K562 (cell line): ENCODE data around the gene CHST13. TPM values are rescaled to one million over a fixed set of nuclear protein-coding genes. Genes with fewer than 3 reads are reported as not detected.

Source experiments
- ATAC-seq: fragments of 200-7000 bp; cut with Tn5 transposase; 3 replicates; pipeline ENCODE4 v1.9.1; 2020; ENCODE audit warnings: moderate library complexity
- BruUV-seq: library from RNA; stranded (reverse); fragments of 400-500 nt; replicated peaks from 2 replicates; lab custom pipeline; 2021; lab: Mats Ljungman, UMichigan
- CTCF ChIA-PET: fragments of 300-600 bp; formaldehyde crosslinking; extraction: SDS; loops from one replicate; lab custom pipeline; 2021; ENCODE audit warnings: low intra/inter-chr PET ratio; lab: Yijun Ruan, JAX
- POLR2A ChIA-PET: fragments of 300-600, 350-650 bp; sonication (Branson Sonifier 250); formaldehyde crosslinking; extraction: SDS; loops from one replicate; lab custom pipeline; 2021; ENCODE audit warnings: antibody characterized with exemption, inconsistent platforms; lab: Yijun Ruan, JAX
- DNase-seq, 4 experiments: peaks; one replicate each; pipeline versions ENCODE4 v3.0.0 to v3.0.0-alpha.2; 2011 to 2018; ENCODE audit warnings: low spot score in 3 of 4, mixed read lengths in 3 of 4; ENCODE audit errors: extremely low read depth in 1 of 4
- FAIRE-seq: peaks from 2 replicates; lab custom pipeline; 2011; peaks lifted over from hg19 to GRCh38; lab: Jason Lieb, UNC
- H2AFZ ChIP-seq: 2 replicates; pipeline ENCODE4 v1.6.0; 2011; ENCODE audit warnings: low read depth, low read length, control low read depth, inconsistent platforms
- H3K27ac ChIP-seq: fragments of 200-600 bp; 3 replicates; pipeline ENCODE4 v1.8.0; 2011; ENCODE audit warnings: low read depth, mild to moderate bottlenecking, control low read depth, inconsistent platforms, low read length, moderate library complexity, mixed read lengths; ENCODE audit errors: extremely low read depth
- H3K27me3 ChIP-seq, 2 experiments: fragments of 300-600 bp in 1 of 2; 2 replicates in 1 of 2; 3 replicates in 1 of 2; pipeline versions ENCODE4 v1.6.0 to v1.8.0; 2011; ENCODE audit warnings: inconsistent platforms in 2 of 2, low read length in 2 of 2, mild to moderate bottlenecking in 1 of 2, mixed read lengths in 1 of 2, moderate library complexity in 1 of 2; ENCODE audit not compliant: control insufficient read depth in 2 of 2, insufficient read depth in 2 of 2
- H3K36me3 ChIP-seq: fragments of 300-600 bp; 3 replicates; pipeline ENCODE4 v1.8.0; 2011; ENCODE audit warnings: mild to moderate bottlenecking, low read length, inconsistent platforms; ENCODE audit not compliant: control insufficient read depth, insufficient read depth
- H3K4me1 ChIP-seq, 2 experiments: fragments of 200-600 bp in 1 of 2; replicated peaks in 1 of 2; 2 replicates in 1 of 2; 3 replicates in 1 of 2; pipeline versions ENCODE4 v1.5.1 to v1.8.0; 2011; ENCODE audit warnings: inconsistent platforms in 2 of 2, low read length in 2 of 2, mild to moderate bottlenecking in 1 of 2, mixed read lengths in 1 of 2, moderate library complexity in 1 of 2; ENCODE audit not compliant: control insufficient read depth in 2 of 2, insufficient read depth in 2 of 2
- H3K4me2 ChIP-seq: 2 replicates; pipeline ENCODE4 v1.6.1; 2011; ENCODE audit warnings: low read length, control low read depth, inconsistent platforms, mixed read lengths; ENCODE audit not compliant: insufficient read depth
- H3K4me3 ChIP-seq: fragments of 200-600 bp; sonication (generic), shearing (Covaris generic); 2 replicates; pipeline ENCODE4 v1.5.1; 2016; ENCODE audit warnings: control low read depth, inconsistent platforms
- H3K79me2 ChIP-seq: fragments of 200-600 bp; 3 replicates; pipeline ENCODE4 v1.8.0; 2011; ENCODE audit warnings: low read length, inconsistent platforms; ENCODE audit not compliant: control insufficient read depth, insufficient read depth
- H3K9ac ChIP-seq, 2 experiments: 2 replicates each; pipeline versions ENCODE4 v1.6.0 to v1.6.1; 2011; ENCODE audit warnings: low read depth in 2 of 2, low read length in 2 of 2, control low read depth in 1 of 2, inconsistent platforms in 1 of 2, mild to moderate bottlenecking in 1 of 2, mixed read lengths in 1 of 2; ENCODE audit not compliant: insufficient read depth in 1 of 2
- H3K9me1 ChIP-seq: one replicate; pipeline ENCODE4 v1.6.0; 2011; ENCODE audit warnings: inconsistent platforms, mild to moderate bottlenecking, low read length, moderate library complexity; ENCODE audit not compliant: control insufficient read depth, insufficient read depth
- H3K9me3 ChIP-seq: replicated peaks from 2 replicates; pipeline ENCODE4 v1.5.1; 2011; ENCODE audit warnings: low read depth, low read length, inconsistent platforms; ENCODE audit not compliant: control insufficient read depth, insufficient read depth
- H4K20me1 ChIP-seq: replicated peaks from 2 replicates; pipeline ENCODE4 v1.6.1; 2011; ENCODE audit warnings: low read length, inconsistent platforms, mixed read lengths; ENCODE audit not compliant: control insufficient read depth, insufficient read depth
- COPS2 ChIP-seq: fragments of 450-650 bp; conservative IDR thresholded peaks from 2 replicates; pipeline ENCODE4 v1.6.1; 2016; ENCODE audit warnings: mild to moderate bottlenecking, moderate library complexity
- EGR1 ChIP-seq: fragments of 450-650 bp; conservative IDR thresholded peaks from 2 replicates; pipeline ENCODE4 v1.6.1; 2017; ENCODE audit warnings: mild to moderate bottlenecking
- ETV5 ChIP-seq: sonication (generic); formaldehyde crosslinking; IDR thresholded peaks from 2 replicates; pipeline ENCODE4 v1.4.0; 2020; ENCODE audit warnings: low read depth, mild to moderate bottlenecking, missing genetic modification reagents
- PYGO2 ChIP-seq: fragments of 450-650 bp; IDR thresholded peaks from 2 replicates; pipeline ENCODE4 v1.6.1; 2016; ENCODE audit warnings: mild to moderate bottlenecking, missing genetic modification characterization, moderate library complexity, missing compliant biosample characterization
- STAT5A ChIP-seq: IDR thresholded peaks from 2 replicates; pipeline ENCODE4 v1.6.1; 2012; ENCODE audit warnings: low read length, inconsistent platforms, borderline replicate concordance
- STAT6 ChIP-seq: sonication (generic); formaldehyde crosslinking; IDR thresholded peaks from 2 replicates; pipeline ENCODE4 v1.8.1; 2023; ENCODE audit warnings: mild to moderate bottlenecking, missing genetic modification reagents
- TARDBP ChIP-seq: fragments of 450-650 bp; IDR thresholded peaks from 2 replicates; pipeline ENCODE4 v1.6.1; 2016
- TSC22D4 ChIP-seq: fragments of 450-650 bp; IDR thresholded peaks from 2 replicates; pipeline ENCODE4 v1.6.1; 2016; ENCODE audit warnings: missing genetic modification characterization, missing biosample characterization, control low read depth
- ZNF124 ChIP-seq: sonication (generic); formaldehyde crosslinking; IDR thresholded peaks from 2 replicates; pipeline ENCODE4 v1.8.1; 2022; ENCODE audit warnings: missing genetic modification reagents
- WGBS: fragments of 100-300 bp; shearing (Covaris generic); methylation state at CpG from one replicate; pipeline ENCODE4 v1.1.6; 2016; ENCODE audit warnings: low coverage, mixed read lengths; ENCODE audit not compliant: insufficient coverage; ENCODE audit errors: missing lambda C conversion rate; 5-methylcytosine and 5-hydroxymethylcytosine counted together
- in situ Hi-C: fragments of 300-500 bp; cut with MboI; formaldehyde crosslinking; loops from 4 replicates; pipeline ENCODE4 v1.15.0; 2018; ENCODE audit warnings: inconsistent platforms, mixed read lengths
- intact Hi-C: fragments of 100-400 bp; cut with micrococcal nuclease; formaldehyde crosslinking; loops from 2 replicates; pipeline ENCODE4 v1.14.2; 2022
- polyA plus RNA-seq, 8 experiments: library from polyadenylated mRNA; depleted of rRNA in 4 of 8; stranded (reverse) in 5 of 8; unstranded in 3 of 8; fragments of >200 nt; fragmentation: Nextera tagmentation in 2 of 8; fragmentation: Illumina TruSeq in 1 of 8; extraction: Ambion mirVana in 2 of 8; extraction: Trizol in 1 of 8; gene quantifications; 2 replicates each; pipeline versions ENCODE4 v1.2.1 to v1.2.3, GENCODE V29; 2011 to 2014; ENCODE audit warnings: inconsistent platforms in 1 of 8, missing spikeins in 1 of 8
- total RNA-seq, 7 experiments: library from RNA; depleted of rRNA in 6 of 7; stranded (reverse); fragments of >200 nt in 6 of 7; fragmentation: Illumina TruSeq in 2 of 7; extraction: Trizol in 2 of 7; gene quantifications; 2 replicates each; pipeline versions ENCODE4 v1.2.1 to v1.2.3, GENCODE V29; 2011 to 2021; ENCODE audit warnings: low replicate concordance in 1 of 7
- TF ChIP-seq, protein P1 (sequence below): fragments of 450-650 bp; IDR thresholded peaks from 2 replicates; pipeline ENCODE4 v1.6.1; 2014; ENCODE audit warnings: low read depth, mild to moderate bottlenecking, moderate library complexity, borderline replicate concordance
- TF ChIP-seq, protein P2 (sequence below), 2 experiments: fragments of 450-650 bp; formaldehyde crosslinking in 1 of 2; IDR thresholded peaks; 2 replicates each; pipeline versions ENCODE4 v1.4.0 to v1.6.1; 2014 to 2020; ENCODE audit warnings: mild to moderate bottlenecking in 2 of 2, borderline replicate concordance in 1 of 2, low read depth in 1 of 2

CHST13 gene
- total and polyA plus RNA-seq, 9 of the 15 experiments (the other 6 are each of a cell fraction or from before 2014, with no cell fraction given) = not detected

GRCh38 chr3:126527006-126527405 is 3.1 kb downstream of the CHST13 start:
- H3K4me3 ChIP-seq = no peak overlapping the region
- ChIA-PET CTCF (no interaction called here), POLR2A (interaction anchor here (1.1 kb wide), 1 partner anchor 93 kb away, joined by 3 read pairs; no protein-coding TSS in a partner anchor)
- BruUV-seq = no TSS peak
- no peak for ATAC-seq
- peaks cover 0 to 4% of the 10 kb centered on the region in 2 experiments; a peak in 1 of 5 replicates for H3K27me3 ChIP-seq
- peaks cover 0 to 12% of the 10 kb centered on the region in 2 experiments; a peak in 2 of 5 replicates for H3K4me1 ChIP-seq
- H3K36me3 ChIP-seq = no peaks in the 10 kb centered on the region
- H3K27ac ChIP-seq = no peak overlapping the region
- no peak overlapping the region for H3K9ac ChIP-seq
- no peak for DNase-seq
- no peak overlapping the region for H3K4me2 ChIP-seq
- no peaks in the 10 kb centered on the region for H3K79me2 ChIP-seq
- 0% methylated on average over 7 of the region's 7 CpGs for WGBS
- no peak for FAIRE-seq
- H3K9me1 ChIP-seq = no peaks in the 10 kb centered on the region
- intact Hi-C loops (loop anchor here (10.0 kb wide), 2 partner anchors 138 to 218 kb away; no protein-coding TSS in a partner anchor), in situ Hi-C loops (no loop called here)
- no peak overlapping the region for H2AFZ ChIP-seq
- H4K20me1 ChIP-seq = peaks cover under 1% of the 10 kb centered on the region; the same call in 1 of the 2 replicates
- no peaks in the 10 kb centered on the region for H3K9me3 ChIP-seq
- TF ChIP-seq STAT5A (no peak), COPS2 (no peak), ZNF124 (no peak), TSC22D4 (tag) (no peak), PYGO2 (tag) (no peak), TARDBP (no peak), ETV5 (no peak), STAT6 (CRISPR knock-in tag) (no peak), EGR1 (no peak)
- TF ChIP-seq, protein P1, sequence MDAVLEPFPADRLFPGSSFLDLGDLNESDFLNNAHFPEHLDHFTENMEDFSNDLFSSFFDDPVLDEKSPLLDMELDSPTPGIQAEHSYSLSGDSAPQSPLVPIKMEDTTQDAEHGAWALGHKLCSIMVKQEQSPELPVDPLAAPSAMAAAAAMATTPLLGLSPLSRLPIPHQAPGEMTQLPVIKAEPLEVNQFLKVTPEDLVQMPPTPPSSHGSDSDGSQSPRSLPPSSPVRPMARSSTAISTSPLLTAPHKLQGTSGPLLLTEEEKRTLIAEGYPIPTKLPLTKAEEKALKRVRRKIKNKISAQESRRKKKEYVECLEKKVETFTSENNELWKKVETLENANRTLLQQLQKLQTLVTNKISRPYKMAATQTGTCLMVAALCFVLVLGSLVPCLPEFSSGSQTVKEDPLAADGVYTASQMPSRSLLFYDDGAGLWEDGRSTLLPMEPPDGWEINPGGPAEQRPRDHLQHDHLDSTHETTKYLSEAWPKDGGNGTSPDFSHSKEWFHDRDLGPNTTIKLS = no peak
- TF ChIP-seq, protein P2, sequence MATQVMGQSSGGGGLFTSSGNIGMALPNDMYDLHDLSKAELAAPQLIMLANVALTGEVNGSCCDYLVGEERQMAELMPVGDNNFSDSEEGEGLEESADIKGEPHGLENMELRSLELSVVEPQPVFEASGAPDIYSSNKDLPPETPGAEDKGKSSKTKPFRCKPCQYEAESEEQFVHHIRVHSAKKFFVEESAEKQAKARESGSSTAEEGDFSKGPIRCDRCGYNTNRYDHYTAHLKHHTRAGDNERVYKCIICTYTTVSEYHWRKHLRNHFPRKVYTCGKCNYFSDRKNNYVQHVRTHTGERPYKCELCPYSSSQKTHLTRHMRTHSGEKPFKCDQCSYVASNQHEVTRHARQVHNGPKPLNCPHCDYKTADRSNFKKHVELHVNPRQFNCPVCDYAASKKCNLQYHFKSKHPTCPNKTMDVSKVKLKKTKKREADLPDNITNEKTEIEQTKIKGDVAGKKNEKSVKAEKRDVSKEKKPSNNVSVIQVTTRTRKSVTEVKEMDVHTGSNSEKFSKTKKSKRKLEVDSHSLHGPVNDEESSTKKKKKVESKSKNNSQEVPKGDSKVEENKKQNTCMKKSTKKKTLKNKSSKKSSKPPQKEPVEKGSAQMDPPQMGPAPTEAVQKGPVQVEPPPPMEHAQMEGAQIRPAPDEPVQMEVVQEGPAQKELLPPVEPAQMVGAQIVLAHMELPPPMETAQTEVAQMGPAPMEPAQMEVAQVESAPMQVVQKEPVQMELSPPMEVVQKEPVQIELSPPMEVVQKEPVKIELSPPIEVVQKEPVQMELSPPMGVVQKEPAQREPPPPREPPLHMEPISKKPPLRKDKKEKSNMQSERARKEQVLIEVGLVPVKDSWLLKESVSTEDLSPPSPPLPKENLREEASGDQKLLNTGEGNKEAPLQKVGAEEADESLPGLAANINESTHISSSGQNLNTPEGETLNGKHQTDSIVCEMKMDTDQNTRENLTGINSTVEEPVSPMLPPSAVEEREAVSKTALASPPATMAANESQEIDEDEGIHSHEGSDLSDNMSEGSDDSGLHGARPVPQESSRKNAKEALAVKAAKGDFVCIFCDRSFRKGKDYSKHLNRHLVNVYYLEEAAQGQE (IDR thresholded peaks at IDR 0.05; ENCODE audit: borderline replicate concordance) = no peak
- TF ChIP-seq, protein P2 (CRISPR knock-in tag; IDR thresholded peaks at IDR 0.05; ENCODE audit: low read depth) = no peak
